Breast epithelium (tissue), 3 donors: ENCODE results near the gene CNBP.
A peak's percentile ranks its signal among the peaks of the same experiment; 100 is the strongest.

Source experiments
- CTCF ChIP-seq, 3 donors: fragments of 450-650 bp; IDR thresholded peaks; one replicate each; pipeline ENCODE4 v1.5.1; 2016 to 2017; ENCODE audit warnings: antibody characterized with exemption in 3 of 3, mild to moderate bottlenecking in 3 of 3, moderate library complexity in 3 of 3
- POLR2AphosphoS5 ChIP-seq, 3 donors: sonication (generic); formaldehyde crosslinking; IDR thresholded peaks; one replicate each; pipeline ENCODE4 v1.6.1; 2017; ENCODE audit warnings: antibody characterized with exemption in 3 of 3

DNA sequence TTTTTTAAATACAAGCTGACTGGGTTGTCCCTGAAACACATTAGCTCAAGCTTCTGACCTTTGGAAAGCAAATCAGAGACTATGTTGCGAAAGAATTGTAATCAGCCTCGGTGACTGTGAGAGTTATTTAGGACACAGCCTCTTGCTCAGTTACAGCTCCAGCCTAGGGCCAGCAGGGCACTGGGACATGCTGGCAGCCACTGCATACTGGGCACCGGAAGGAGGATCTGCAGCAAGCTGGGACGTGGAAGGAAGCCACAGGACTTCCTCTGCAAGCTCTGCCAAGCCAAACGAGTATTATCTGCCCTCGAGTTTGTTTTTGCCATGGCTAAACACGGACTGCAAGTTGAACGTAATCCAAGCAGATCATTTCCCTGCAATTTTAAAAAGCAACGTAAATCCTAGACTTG lies 41.3 kb upstream of the CNBP start:
- TF ChIP-seq POLR2AphosphoS5 (IDR thresholded peaks at IDR 0.05) (peak; percentile 44 to 79 (median 74)), CTCF (IDR thresholded peaks at IDR 0.05) (no peak)
